ENCODE data around the gene LAMC2.

DNA sequence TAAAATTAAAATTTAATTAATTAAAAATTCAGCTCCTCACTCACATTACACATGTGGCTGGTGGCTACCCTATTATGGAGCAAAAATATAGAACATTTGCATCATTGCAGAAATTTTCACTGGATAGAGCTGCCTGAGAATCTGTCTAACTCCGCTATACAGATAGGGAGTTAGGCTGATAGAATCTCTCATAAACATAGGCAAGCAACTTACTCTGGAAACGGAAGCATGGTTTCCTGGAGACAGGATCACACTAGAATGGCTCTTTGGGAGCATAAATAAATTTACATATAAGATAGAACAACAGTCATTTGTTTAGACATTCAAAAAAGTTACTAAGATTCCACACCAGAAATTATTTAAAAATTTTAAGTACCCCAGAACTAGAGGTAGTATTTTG, 12.2 kb upstream of the LAMC2 start:
- no peak for TF ChIP-seq EZH2 (IDR thresholded peaks at IDR 0.05; ENCODE audit: insufficient read depth, poor library complexity, severe bottlenecking)
- no peak for TF ChIP-seq EZH2phosphoT487 (IDR thresholded peaks at IDR 0.05; ENCODE audit: insufficient read depth, low read depth)
